Common myeloid progenitor, CD34-positive (primary cell): ENCODE measurements around the gene DCTN5.

Experiments used
- CTCF ChIA-PET: fragments of 350-600 bp; sonication (Branson Sonifier 250); formaldehyde crosslinking; loops from one replicate; lab custom pipeline; 2021; ENCODE audit warnings: antibody characterized with exemption; lab: Charles Lee
- POLR2A ChIA-PET: fragments of 350-600 bp; sonication (Branson Sonifier 250); formaldehyde crosslinking; loops from one replicate; lab custom pipeline; 2021; ENCODE audit warnings: antibody characterized with exemption; lab: Charles Lee
- DNase-seq, 3 donors: peaks; one replicate each; pipeline versions ENCODE4 v3.0.0 to v3.0.0-alpha.2; 2013
- H3K27ac ChIP-seq, 2 experiments: 1 replicate in 1 of 2; 2 replicates in 1 of 2; pipeline ENCODE4 v1.7.0; 2013; ENCODE audit warnings: inconsistent platforms in 2 of 2, low read length in 2 of 2, mild to moderate bottlenecking in 2 of 2, low read depth in 1 of 2, moderate library complexity in 1 of 2; ENCODE audit not compliant: severe bottlenecking in 2 of 2, insufficient read depth in 1 of 2, poor library complexity in 1 of 2
- H3K27me3 ChIP-seq, 5 experiments: replicated peaks in 2 of 5; 1 replicate in 3 of 5; 2 replicates in 2 of 5; pipeline versions ENCODE4 v1.6.1 to v1.7.0; 2013; ENCODE audit warnings: low read length in 4 of 5, mild to moderate bottlenecking in 2 of 5, moderate library complexity in 2 of 5, inconsistent platforms in 1 of 5; ENCODE audit not compliant: insufficient read depth in 5 of 5, control insufficient read depth in 4 of 5
- H3K36me3 ChIP-seq, 4 experiments: 1 replicate in 2 of 4; 2 replicates in 2 of 4; pipeline versions ENCODE4 v1.6.1 to v1.7.0; 2013; ENCODE audit warnings: low read length in 3 of 4, control low read depth in 1 of 4, mild to moderate bottlenecking in 1 of 4; ENCODE audit not compliant: control insufficient read depth in 4 of 4, insufficient read depth in 4 of 4
- H3K4me1 ChIP-seq, 4 experiments: 1 replicate in 3 of 4; 2 replicates in 1 of 4; pipeline versions ENCODE4 v1.6.1 to v1.7.1; 2013; ENCODE audit warnings: low read length in 3 of 4, mild to moderate bottlenecking in 3 of 4, control low read depth in 1 of 4, inconsistent platforms in 1 of 4, moderate library complexity in 1 of 4; ENCODE audit not compliant: control insufficient read depth in 4 of 4, insufficient read depth in 4 of 4; ENCODE audit errors: control extremely low read depth in 1 of 4
- H3K4me3 ChIP-seq, 7 experiments: 1 replicate in 4 of 7; 2 replicates in 3 of 7; pipeline versions ENCODE4 v1.5.1 to v1.7.0; 2013; ENCODE audit warnings: mild to moderate bottlenecking in 7 of 7, low read length in 6 of 7, moderate library complexity in 6 of 7, inconsistent platforms in 2 of 7, low read depth in 2 of 7, control low read depth in 1 of 7; ENCODE audit not compliant: insufficient read depth in 4 of 7, control insufficient read depth in 1 of 7; ENCODE audit errors: extremely low read depth in 1 of 7
- H3K9me3 ChIP-seq, 5 experiments: 1 replicate in 4 of 5; 2 replicates in 1 of 5; pipeline versions ENCODE4 v1.6.1 to v1.7.1; 2013; ENCODE audit warnings: low read length in 4 of 5, mild to moderate bottlenecking in 2 of 5, inconsistent platforms in 1 of 5, low read depth in 1 of 5, moderate library complexity in 1 of 5; ENCODE audit not compliant: control insufficient read depth in 4 of 5, insufficient read depth in 2 of 5; ENCODE audit errors: control extremely low read depth in 1 of 5
- WGBS: methylation state at CpG from one replicate; pipeline ENCODE4 v1.1.5; 2013; ENCODE audit not compliant: insufficient coverage; 5-methylcytosine and 5-hydroxymethylcytosine counted together

The DCTN5 gene

DNA sequence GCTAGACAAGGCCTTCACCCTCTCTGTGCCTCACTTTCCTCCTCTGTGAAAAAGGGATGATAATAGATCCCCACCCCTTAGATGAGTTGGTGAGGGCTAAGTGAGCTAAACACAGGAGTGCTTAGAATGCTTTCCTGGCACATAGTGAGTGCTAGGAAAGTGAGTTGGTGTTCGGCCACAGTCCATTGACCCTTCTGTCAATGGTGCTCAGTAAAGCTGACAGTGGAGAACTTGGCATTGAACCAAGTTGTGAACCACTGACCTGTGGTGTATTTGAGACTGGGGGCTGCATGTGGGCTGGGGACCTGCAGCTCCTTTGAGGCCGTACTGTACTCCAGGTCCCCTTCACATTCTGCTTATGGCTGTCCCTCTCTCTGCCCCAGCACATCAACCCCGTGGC lies 42.2 kb downstream of the DCTN5 start:
- ChIA-PET CTCF (interaction anchor here (1.4 kb wide), 1 partner anchor 11 kb away, joined by 3 read pairs; no protein-coding TSS in a partner anchor), POLR2A (no interaction called here)
- H3K27ac ChIP-seq, result no peak overlapping the region
- WGBS, result 100% methylated on average over 3 of the region's 3 CpGs
- no peaks in the 10 kb centered on the region for H3K9me3 ChIP-seq
- H3K36me3 ChIP-seq, result peaks cover 22 to 70% (median 44%) of the 10 kb centered on the region in 4 experiments
- H3K4me1 ChIP-seq, result peaks cover 0 to 28% (median 18%) of the 10 kb centered on the region in 4 experiments
- H3K27me3 ChIP-seq, result no peaks in the 10 kb centered on the region
- DNase-seq, result no peak
- H3K4me3 ChIP-seq, result no peak overlapping the region

DNA sequence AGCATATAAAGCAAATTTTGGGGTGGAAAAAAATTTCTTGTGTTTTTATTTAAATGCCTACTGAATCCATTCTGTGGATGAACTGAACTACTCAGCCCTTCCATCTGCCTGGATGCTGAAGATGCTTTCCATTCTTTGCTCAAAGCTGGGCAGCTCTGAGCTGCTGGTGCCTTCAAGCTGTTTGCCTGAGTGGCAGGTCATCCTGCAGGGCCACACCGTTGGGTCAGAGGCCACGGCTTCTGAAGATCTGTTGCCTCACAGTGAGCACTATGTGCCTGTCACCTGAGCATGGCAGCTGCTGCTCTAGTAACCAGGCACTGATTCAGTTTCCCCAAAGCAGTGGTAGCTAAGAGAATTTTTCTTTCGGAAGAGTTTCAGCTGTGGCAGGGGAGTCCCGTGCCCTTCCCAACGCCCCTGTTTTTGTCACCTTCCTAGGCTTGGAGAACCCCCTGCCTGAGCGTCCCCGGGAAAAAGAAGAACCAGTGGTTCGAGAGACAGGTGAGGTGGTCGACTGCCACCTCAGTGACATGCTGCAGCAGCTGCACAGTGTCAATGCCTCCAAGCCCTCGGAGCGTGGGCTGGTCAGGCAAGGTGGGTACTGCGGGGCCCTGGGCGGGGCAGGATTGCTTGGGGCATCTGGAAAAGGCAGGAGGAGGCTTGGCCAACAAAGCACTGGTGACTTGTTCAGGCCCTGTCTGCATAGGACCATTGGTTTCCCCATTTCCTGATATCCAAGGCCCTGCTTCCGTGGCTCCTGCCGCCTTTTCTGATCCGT lies 46.0 kb downstream of the DCTN5 start:
- DNase-seq, result no peak
- peaks cover 23 to 77% (median 53%) of the 10 kb centered on the region in 4 experiments for H3K36me3 ChIP-seq

DNA sequence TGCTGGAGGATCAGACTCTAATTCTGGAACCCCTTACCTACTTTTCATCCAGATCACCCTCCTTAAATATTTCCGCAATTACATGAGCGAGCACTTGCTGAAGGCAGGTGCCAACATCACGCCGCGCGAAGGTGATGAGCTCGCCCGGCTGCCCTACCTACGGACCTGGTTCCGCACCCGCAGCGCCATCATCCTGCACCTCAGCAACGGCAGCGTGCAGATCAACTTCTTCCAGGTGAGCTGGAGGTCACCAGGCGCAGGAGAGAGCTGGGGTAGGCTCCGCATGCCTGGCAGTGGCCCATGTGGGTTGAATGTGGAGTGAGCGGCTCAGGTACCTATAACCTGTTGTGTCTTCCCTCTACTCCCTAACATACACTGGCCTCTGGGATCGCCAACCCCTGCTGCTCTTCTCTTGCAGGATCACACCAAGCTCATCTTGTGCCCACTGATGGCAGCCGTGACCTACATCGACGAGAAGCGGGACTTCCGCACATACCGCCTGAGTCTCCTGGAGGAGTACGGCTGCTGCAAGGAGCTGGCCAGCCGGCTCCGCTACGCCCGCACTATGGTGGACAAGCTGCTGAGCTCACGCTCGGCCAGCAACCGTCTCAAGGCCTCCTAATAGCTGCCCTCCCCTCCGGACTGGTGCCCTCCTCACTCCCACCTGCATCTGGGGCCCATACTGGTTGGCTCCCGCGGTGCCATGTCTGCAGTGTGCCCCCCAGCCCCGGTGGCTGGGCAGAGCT lies 48.3 kb downstream of the DCTN5 start:
- CTCF ChIA-PET, result interaction anchor here (1.4 kb wide), 1 partner anchor 10 kb away, joined by 3 read pairs; no protein-coding TSS in a partner anchor
- Histone ChIP-seq H3K36me3 (peaks cover 17 to 56% (median 38%) of the 10 kb centered on the region in 4 experiments), H3K9me3 (no peaks in the 10 kb centered on the region), H3K27ac (no peak overlapping the region), H3K4me1 (peaks cover 0 to 3% (median under 1%) of the 10 kb centered on the region in 4 experiments), H3K27me3 (no peaks in the 10 kb centered on the region), H3K4me3 (no peak overlapping the region)
- WGBS, result 98% methylated on average over 30 of the region's 36 CpGs
- no peak for DNase-seq
- POLR2A ChIA-PET, result no interaction called here

More for the DNA sequence above, 46.0 kb downstream of the DCTN5 start:
- Histone ChIP-seq H3K27ac (no peak overlapping the region), H3K4me1 (no peaks in the 10 kb centered on the region), H3K27me3 (no peaks in the 10 kb centered on the region), H3K4me3 (no peak overlapping the region), H3K9me3 (no peaks in the 10 kb centered on the region)
- ChIA-PET CTCF (interaction anchor here (0.6 to 1.4 kb wide), 2 partner anchors 10 to 113 kb away, joined by 3 read pairs; no protein-coding TSS in a partner anchor), POLR2A (no interaction called here)
- WGBS, result 99% methylated on average over 16 of the region's 16 CpGs

DNA sequence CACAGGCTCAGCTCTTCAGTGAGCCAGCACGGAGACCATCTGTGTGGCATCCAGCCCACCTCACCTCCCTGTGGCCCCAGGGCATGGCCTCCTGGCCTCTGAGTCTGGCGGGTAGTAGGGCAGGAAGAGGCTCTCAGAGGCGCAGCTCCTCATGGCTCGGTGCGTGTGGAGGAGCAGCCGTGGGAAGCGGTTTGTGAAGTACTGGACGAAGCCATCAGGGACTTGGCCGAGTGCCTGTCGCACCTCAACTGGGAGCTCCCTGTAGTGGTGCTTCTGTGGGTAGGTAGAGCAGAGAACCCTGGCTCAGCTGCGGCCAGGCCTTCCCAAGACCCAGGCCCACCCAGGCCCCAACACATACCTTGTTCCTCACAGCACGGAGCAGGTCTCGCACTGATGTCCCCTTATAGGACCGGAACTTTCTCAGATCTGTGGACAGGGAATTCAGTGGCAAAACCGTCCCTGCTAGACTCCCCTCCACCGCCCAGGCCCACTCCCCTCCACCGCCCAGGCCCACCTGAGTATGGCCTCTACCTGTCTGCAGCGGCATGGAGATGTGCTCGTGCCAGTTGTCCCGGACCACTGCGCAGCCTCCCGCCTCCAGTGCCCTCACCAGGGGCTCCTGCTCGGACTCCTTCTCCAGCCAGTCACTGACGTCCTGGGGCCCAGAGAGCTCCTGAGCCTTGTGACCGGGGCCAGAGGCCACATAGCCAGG lies 49.7 kb downstream of the DCTN5 start:
- Histone ChIP-seq H3K27ac (no peak overlapping the region), H3K4me1 (peaks cover 0 to 10% (median 4%) of the 10 kb centered on the region in 4 experiments), H3K4me3 (no peak overlapping the region), H3K36me3 (peaks cover 14 to 51% (median 34%) of the 10 kb centered on the region in 4 experiments), H3K27me3 (no peaks in the 10 kb centered on the region), H3K9me3 (no peaks in the 10 kb centered on the region)
- POLR2A ChIA-PET, result no interaction called here
- DNase-seq, result no peak
- CTCF ChIA-PET, result interaction anchor here (1.1 to 1.7 kb wide), 2 partner anchors 12 to 256 kb away, joined by 4 to 7 read pairs; partner anchors contain the start of gene PLK1
- 96% methylated on average over 23 of the region's 25 CpGs for WGBS

DNA sequence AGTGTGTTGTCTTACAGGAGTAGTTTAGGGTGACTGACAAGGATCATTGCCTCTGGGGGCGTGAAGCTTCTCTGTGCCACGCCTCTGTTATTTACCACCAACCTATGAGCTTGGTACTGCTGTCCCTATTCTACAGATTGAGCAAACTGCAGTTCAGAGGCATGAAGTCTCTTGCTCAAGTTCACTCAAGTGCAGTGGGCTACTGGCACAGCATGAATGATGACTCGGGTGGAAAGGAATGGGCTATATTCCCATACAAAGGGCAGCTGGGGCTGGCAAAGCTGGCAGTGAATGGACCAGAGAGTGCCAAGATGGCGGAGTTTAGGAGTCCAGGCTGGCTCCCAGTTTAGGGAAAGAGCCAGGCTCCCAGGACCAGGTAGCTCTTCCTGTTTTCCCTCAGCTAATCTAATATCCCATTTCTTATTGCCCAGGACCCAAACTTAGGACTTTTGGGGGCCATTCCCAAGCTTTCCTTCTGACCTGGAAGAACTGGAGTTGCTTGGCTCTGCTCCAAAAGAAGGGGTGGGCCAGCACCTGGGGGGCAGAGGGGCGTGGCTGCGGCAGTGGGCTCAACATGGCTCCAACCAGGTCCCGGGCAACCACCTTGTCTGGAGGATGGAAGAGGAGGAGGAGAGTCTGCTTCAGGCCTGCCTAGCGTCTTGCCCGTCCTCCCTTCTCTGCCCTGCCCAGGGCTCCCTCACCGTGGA lies 50.4 kb downstream of the DCTN5 start:
- POLR2A ChIA-PET, result no interaction called here
- Histone ChIP-seq H3K4me3 (no peak overlapping the region), H3K27me3 (no peaks in the 10 kb centered on the region), H3K36me3 (peaks cover 14 to 50% (median 33%) of the 10 kb centered on the region in 4 experiments), H3K9me3 (no peaks in the 10 kb centered on the region), H3K27ac (no peak overlapping the region), H3K4me1 (peaks cover 0 to 10% (median 4%) of the 10 kb centered on the region in 4 experiments)
- CTCF ChIA-PET, result interaction anchor here (1.1 to 1.7 kb wide), 2 partner anchors 13 to 257 kb away, joined by 4 to 7 read pairs; partner anchors contain the start of gene PLK1
- WGBS, result 94% methylated on average over 8 of the region's 10 CpGs
- DNase-seq, result no peak

DNA sequence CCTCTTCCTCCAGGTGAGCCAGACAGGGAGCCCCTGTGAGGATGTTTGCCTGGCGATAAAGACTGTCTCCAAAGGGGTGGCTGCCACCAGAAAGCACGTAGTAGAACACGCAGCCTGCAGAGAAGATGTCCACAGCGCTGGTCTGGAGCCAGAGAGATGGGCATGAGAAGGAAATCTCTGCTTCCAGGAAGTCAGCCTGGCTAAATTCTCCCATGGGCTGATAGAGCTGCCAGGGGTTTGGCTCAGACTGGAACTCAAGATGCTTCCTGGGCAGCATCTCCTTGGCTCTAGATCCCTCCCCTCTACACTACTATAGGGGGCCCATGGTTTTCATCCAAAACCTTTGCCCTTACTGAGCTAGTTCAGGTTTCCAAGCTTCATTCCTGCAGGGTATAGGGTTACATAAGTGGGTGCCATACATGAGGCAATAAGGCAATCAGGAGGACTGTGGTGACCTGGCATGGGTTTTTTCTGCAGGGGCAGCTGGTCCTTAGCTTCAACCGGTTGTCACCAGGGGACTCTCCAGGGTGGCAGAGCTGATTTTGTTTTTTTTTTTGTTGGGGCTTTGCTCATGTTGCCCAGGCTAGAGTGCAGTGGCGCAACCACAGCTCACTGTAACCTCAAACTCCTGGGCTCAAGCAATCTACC lies 51.0 kb downstream of the DCTN5 start:
- ChIA-PET POLR2A (no interaction called here), CTCF (interaction anchor here (1.1 to 1.7 kb wide), 2 partner anchors 14 to 257 kb away, joined by 4 to 7 read pairs; partner anchors contain the start of gene PLK1)
- 98% methylated on average over 4 of the region's 6 CpGs for WGBS
- Histone ChIP-seq H3K27me3 (no peaks in the 10 kb centered on the region), H3K4me1 (peaks cover 0 to 10% (median 4%) of the 10 kb centered on the region in 4 experiments), H3K9me3 (no peaks in the 10 kb centered on the region), H3K27ac (no peak overlapping the region), H3K4me3 (no peak overlapping the region), H3K36me3 (peaks cover 11 to 43% (median 27%) of the 10 kb centered on the region in 4 experiments)
- DNase-seq, result no peak
